ENCODE measurements around the gene FEM1C.

GRCh38 chr5:115510145-115510645, 34.4 kb downstream of the FEM1C start:
- TF ChIP-seq CTCF (conservative IDR thresholded peaks at IDR 0.05; ENCODE audit: low read length) (no peak), EZH2phosphoT487 (IDR thresholded peaks at IDR 0.05; ENCODE audit: borderline replicate concordance) (no peak)
